Measurements from ENCODE around the gene PYGO1.
"Not testable (repeated sequence)": the region's sequence is repeated elsewhere in the genome, so short reads cannot be mapped to it uniquely, and the experiment has no call there.

Gene PYGO1

GRCh38 chr15:55515991-55516776 is 72.0 kb downstream of the PYGO1 start:
- DNase-seq: no peak
- in situ Hi-C loops (cut with HindIII; ENCODE audit: low pct_ligation_motif_present, low pct_unique_long_range_greater_than_20kb, low sequenced_read_pairs): no loop called here

- DNase-seq: no peak
- in situ Hi-C loops (cut with HindIII; ENCODE audit: low pct_ligation_motif_present, low pct_unique_long_range_greater_than_20kb, low sequenced_read_pairs): no loop called here
These were observed 72.7 kb downstream of the PYGO1 start for GRCh38 chr15:55515491-55515890.

- DNase-seq: no peak
- in situ Hi-C loops (cut with HindIII; ENCODE audit: low pct_ligation_motif_present, low pct_unique_long_range_greater_than_20kb, low sequenced_read_pairs): no loop called here
These were observed 73.7 kb downstream of the PYGO1 start for GRCh38 chr15:55514414-55514850.

GRCh38 chr15:55513621-55514413 is 74.3 kb downstream of the PYGO1 start:
- in situ Hi-C loops (cut with HindIII; ENCODE audit: low pct_ligation_motif_present, low pct_unique_long_range_greater_than_20kb, low sequenced_read_pairs); DNase-seq: not testable (repeated sequence)

- in situ Hi-C loops (cut with HindIII; ENCODE audit: low pct_ligation_motif_present, low pct_unique_long_range_greater_than_20kb, low sequenced_read_pairs): no loop called here
- no peak for DNase-seq
These were observed 75.0 kb downstream of the PYGO1 start for GRCh38 chr15:55513152-55513551.

- in situ Hi-C loops (cut with HindIII; ENCODE audit: low pct_ligation_motif_present, low pct_unique_long_range_greater_than_20kb, low sequenced_read_pairs): no loop called here
- no peak for DNase-seq
These were observed 80.6 kb downstream of the PYGO1 start for GRCh38 chr15:55507567-55507966.

GRCh38 chr15:55505407-55505806 is 82.7 kb downstream of the PYGO1 start:
- DNase-seq; in situ Hi-C loops (cut with HindIII; ENCODE audit: low pct_ligation_motif_present, low pct_unique_long_range_greater_than_20kb, low sequenced_read_pairs): not testable (repeated sequence)

- DNase-seq: no peak
- in situ Hi-C loops (cut with HindIII; ENCODE audit: low pct_ligation_motif_present, low pct_unique_long_range_greater_than_20kb, low sequenced_read_pairs): no loop called here
These were observed 89.0 kb downstream of the PYGO1 start for GRCh38 chr15:55499151-55499550.

GRCh38 chr15:55498109-55498938 is 89.8 kb downstream of the PYGO1 start:
- in situ Hi-C loops (cut with HindIII; ENCODE audit: low pct_ligation_motif_present, low pct_unique_long_range_greater_than_20kb, low sequenced_read_pairs): not testable (repeated sequence)

GRCh38 chr15:55496716-55497115 is 91.4 kb downstream of the PYGO1 start:
- in situ Hi-C loops (cut with HindIII; ENCODE audit: low pct_ligation_motif_present, low pct_unique_long_range_greater_than_20kb, low sequenced_read_pairs): no loop called here

More at GRCh38 chr15:55498109-55498938, 89.8 kb downstream of the PYGO1 start:
- peak; percentile 91 for DNase-seq

GRCh38 chr15:55494931-55495330 is 93.2 kb downstream of the PYGO1 start:
- in situ Hi-C loops (cut with HindIII; ENCODE audit: low pct_ligation_motif_present, low pct_unique_long_range_greater_than_20kb, low sequenced_read_pairs): no loop called here
- DNase-seq: no peak

More at GRCh38 chr15:55496716-55497115, 91.4 kb downstream of the PYGO1 start:
- no peak for DNase-seq

- peak; percentile 82 for DNase-seq
- in situ Hi-C loops (cut with HindIII; ENCODE audit: low pct_ligation_motif_present, low pct_unique_long_range_greater_than_20kb, low sequenced_read_pairs): not testable (repeated sequence)
These were observed 99.1 kb downstream of the PYGO1 start for GRCh38 chr15:55488952-55489600.
